Endodermal cell (in vitro differentiated cells): ENCODE results near the gene CHDH. TPM values are rescaled to one million over a fixed set of nuclear protein-coding genes. Genes with fewer than 3 reads are reported as not detected.

Experiments
- DNase-seq: peaks from one replicate; pipeline ENCODE4 v3.0.0-alpha.2; 2017
- H3K27ac ChIP-seq: 2 replicates; pipeline ENCODE4 v1.5.1; 2013; ENCODE audit warnings: mild to moderate bottlenecking, low read depth, low read length, moderate library complexity
- H3K27me3 ChIP-seq: 2 replicates; pipeline ENCODE4 v1.6.1; 2013; ENCODE audit warnings: mild to moderate bottlenecking, low read length, moderate library complexity; ENCODE audit not compliant: insufficient read depth, control insufficient read depth, poor library complexity, severe bottlenecking
- H3K36me3 ChIP-seq: 2 replicates; pipeline ENCODE4 v1.7.0; 2013; ENCODE audit warnings: mild to moderate bottlenecking, low read length, moderate library complexity; ENCODE audit not compliant: control insufficient read depth, insufficient read depth
- H3K4me1 ChIP-seq: one replicate; pipeline ENCODE4 v1.7.0; 2013; ENCODE audit warnings: low read length; ENCODE audit not compliant: control insufficient read depth, insufficient read depth
- H3K4me3 ChIP-seq: 2 replicates; pipeline ENCODE4 v1.5.1; 2013; ENCODE audit warnings: mild to moderate bottlenecking, low read length, moderate library complexity
- H3K9ac ChIP-seq: 2 replicates; pipeline ENCODE4 v1.6.1; 2013; ENCODE audit warnings: mild to moderate bottlenecking, low read length, moderate library complexity; ENCODE audit not compliant: poor library complexity, severe bottlenecking; ENCODE audit errors: extremely low read depth
- H3K9me3 ChIP-seq: 2 replicates; pipeline ENCODE4 v1.6.1; 2013; ENCODE audit warnings: mild to moderate bottlenecking, low read length, moderate library complexity; ENCODE audit not compliant: control insufficient read depth
- H3K27ac Mint-ChIP-seq: 2 replicates; pipeline ENCODE4 v1.8.0; 2020; ENCODE audit warnings: mixed read lengths
- H3K27me3 Mint-ChIP-seq: 2 replicates; pipeline ENCODE4 v1.8.0; 2021; ENCODE audit warnings: mild to moderate bottlenecking, mixed read lengths; ENCODE audit not compliant: insufficient read depth
- H3K36me3 Mint-ChIP-seq: 2 replicates; pipeline ENCODE4 v1.8.0; 2020; ENCODE audit warnings: low read depth, mixed read lengths
- H3K4me1 Mint-ChIP-seq: 2 replicates; pipeline ENCODE4 v1.8.0; 2020; ENCODE audit warnings: mixed read lengths
- H3K4me3 Mint-ChIP-seq: 2 replicates; pipeline ENCODE4 v1.8.0; 2020; ENCODE audit warnings: mild to moderate bottlenecking, moderate library complexity, mixed read lengths
- H3K9me3 Mint-ChIP-seq: 2 replicates; pipeline ENCODE4 v1.8.0; 2020; ENCODE audit warnings: mild to moderate bottlenecking, mixed read lengths
- CTCF ChIP-seq: fragments of 200-600 bp; sonication (generic); conservative IDR thresholded peaks from 2 replicates; pipeline ENCODE4 v1.5.0; 2021; ENCODE audit warnings: antibody characterized with exemption, mild to moderate bottlenecking
- WGBS, 2 experiments: methylation state at CpG; one replicate each; pipeline versions ENCODE4 v1.1.5 to v1.1.7; 2013; ENCODE audit warnings: missing lambda C conversion rate in 2 of 2, mixed read lengths in 1 of 2; ENCODE audit not compliant: insufficient coverage in 1 of 2, insufficient read length in 1 of 2; 5-methylcytosine and 5-hydroxymethylcytosine counted together
- total RNA-seq, 2 donors: library from RNA; stranded (reverse); fragmentation: NEBNext Ultra II Directional in 1 of 2; extraction: Animal tissue kit (Norgen Biotek cat#: 25700) in 1 of 2; gene quantifications; 2 replicates in 1 of 2; 3 replicates in 1 of 2; pipeline ENCODE4 v1.2.1, GENCODE V29; 2021

The CHDH gene
- total RNA-seq, 2 donors from 2014 or later = 12.7 to 21.4 TPM

- Histone ChIP-seq H3K4me3 (no peak overlapping the region), H3K9ac (no peak overlapping the region), H3K36me3 (no peaks in the 10 kb centered on the region), H3K9me3 (no peaks in the 10 kb centered on the region), H3K27me3 (no peaks in the 10 kb centered on the region), H3K27ac (no peak overlapping the region), H3K4me1 (peaks cover 2% of the 10 kb centered on the region)
- H3K9me3 Mint-ChIP-seq = no peaks in the 10 kb centered on the region
- no peaks in the 10 kb centered on the region for H3K27me3 Mint-ChIP-seq
- 92 to 100% methylated on average over 2 to 3 of the region's 3 CpGs for WGBS, 2 experiments
- TF ChIP-seq CTCF = no peak
- H3K4me3 Mint-ChIP-seq = no peak overlapping the region
- H3K27ac Mint-ChIP-seq = no peak overlapping the region
- H3K4me1 Mint-ChIP-seq = peaks cover 17% of the 10 kb centered on the region
- no peaks in the 10 kb centered on the region for H3K36me3 Mint-ChIP-seq
- DNase-seq = no peak
Observed at GRCh38 chr3:53778153-53778552, 68.1 kb downstream of the CHDH start.

- Histone ChIP-seq H3K27me3 (no peaks in the 10 kb centered on the region), H3K4me3 (no peak overlapping the region), H3K9me3 (no peaks in the 10 kb centered on the region), H3K36me3 (no peaks in the 10 kb centered on the region), H3K4me1 (peaks cover 2% of the 10 kb centered on the region), H3K9ac (no peak overlapping the region), H3K27ac (no peak overlapping the region)
- DNase-seq = no peak
- Mint-ChIP-seq H3K9me3 (no peaks in the 10 kb centered on the region), H3K4me3 (no peak overlapping the region), H3K36me3 (no peaks in the 10 kb centered on the region), H3K27ac (no peak overlapping the region), H3K4me1 (peaks cover 17% of the 10 kb centered on the region), H3K27me3 (no peaks in the 10 kb centered on the region)
- 89 to 94% methylated on average over 7 to 8 of the region's 8 CpGs for WGBS, 2 experiments
- TF ChIP-seq CTCF = no peak
Observed at GRCh38 chr3:53777468-53777867, 68.8 kb downstream of the CHDH start.

GRCh38 chr3:53776494-53777101 lies 69.6 kb downstream of the CHDH start:
- Histone ChIP-seq H3K4me3 (no peak overlapping the region), H3K9me3 (no peaks in the 10 kb centered on the region), H3K27ac (no peak overlapping the region), H3K36me3 (no peaks in the 10 kb centered on the region), H3K9ac (no peak overlapping the region), H3K27me3 (no peaks in the 10 kb centered on the region), H3K4me1 (peaks cover 2% of the 10 kb centered on the region)
- TF ChIP-seq CTCF = no peak
- Mint-ChIP-seq H3K27ac (no peak overlapping the region), H3K9me3 (no peaks in the 10 kb centered on the region), H3K27me3 (no peaks in the 10 kb centered on the region), H3K4me3 (no peak overlapping the region), H3K4me1 (peaks cover 17% of the 10 kb centered on the region), H3K36me3 (no peaks in the 10 kb centered on the region)
- no peak for DNase-seq
- 90 to 93% methylated on average over 8 to 9 of the region's 9 CpGs for WGBS, 2 experiments
